Activated CD8-positive, alpha-beta memory T cell treated with anti-CD3 and anti-CD28 coated beads for 1 hour (primary cell): ENCODE data around the gene HOXA5.

Experiments
- DNase-seq, 2 donors: peaks; one replicate each; pipeline ENCODE4 v3.0.0-alpha.2; 2020; ENCODE audit warnings: low read depth in 1 of 2; ENCODE audit errors: extremely low read depth in 1 of 2

HOXA5 gene

DNA sequence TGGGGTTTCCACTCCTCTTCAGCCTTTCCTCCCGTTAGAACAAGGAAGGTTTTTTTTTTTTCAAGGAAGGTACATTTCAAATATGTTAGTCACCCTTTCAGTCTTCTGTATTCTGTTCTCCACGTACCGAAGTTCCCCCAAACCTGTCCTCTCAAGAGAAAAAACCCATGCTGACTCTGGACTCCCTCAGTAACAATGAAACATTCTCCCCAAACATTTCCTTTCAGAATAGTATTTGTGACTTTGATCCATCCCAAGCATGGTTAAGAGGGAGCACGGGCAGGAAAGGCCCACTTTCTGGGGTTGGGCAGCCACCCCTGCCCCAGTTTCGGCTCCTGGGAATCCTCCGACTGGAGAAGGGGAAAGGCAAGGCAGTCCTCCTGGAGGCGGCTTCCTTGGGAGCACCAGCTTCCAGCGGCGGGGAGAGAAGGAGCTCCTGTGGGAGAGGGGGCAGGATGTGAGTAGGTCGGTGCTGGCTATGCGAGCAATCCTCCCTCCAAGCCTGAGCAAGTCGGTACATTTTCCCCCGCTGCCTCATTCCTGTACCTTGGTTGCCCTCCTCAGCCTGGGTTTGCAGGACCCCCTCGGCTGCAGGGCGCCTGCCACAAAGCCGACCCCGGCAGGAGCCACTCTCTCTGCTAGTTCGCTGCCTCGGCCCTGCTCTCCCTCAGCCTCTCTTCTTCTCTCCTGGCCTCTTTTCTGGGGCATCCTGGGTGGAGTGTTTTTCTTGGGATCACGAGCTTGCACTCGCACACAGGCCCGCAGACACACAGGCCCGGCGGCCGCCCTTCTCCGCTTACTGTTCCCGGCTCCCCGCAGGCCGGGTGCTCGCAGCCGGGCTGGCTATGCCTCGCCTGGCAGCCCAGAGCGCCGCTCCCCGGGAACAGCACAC is 45.5 kb downstream of the HOXA5 start:
- no peak for DNase-seq

GRCh38 chr7:27096768-27097514 is 46.5 kb downstream of the HOXA5 start:
- DNase-seq: no peak

DNA sequence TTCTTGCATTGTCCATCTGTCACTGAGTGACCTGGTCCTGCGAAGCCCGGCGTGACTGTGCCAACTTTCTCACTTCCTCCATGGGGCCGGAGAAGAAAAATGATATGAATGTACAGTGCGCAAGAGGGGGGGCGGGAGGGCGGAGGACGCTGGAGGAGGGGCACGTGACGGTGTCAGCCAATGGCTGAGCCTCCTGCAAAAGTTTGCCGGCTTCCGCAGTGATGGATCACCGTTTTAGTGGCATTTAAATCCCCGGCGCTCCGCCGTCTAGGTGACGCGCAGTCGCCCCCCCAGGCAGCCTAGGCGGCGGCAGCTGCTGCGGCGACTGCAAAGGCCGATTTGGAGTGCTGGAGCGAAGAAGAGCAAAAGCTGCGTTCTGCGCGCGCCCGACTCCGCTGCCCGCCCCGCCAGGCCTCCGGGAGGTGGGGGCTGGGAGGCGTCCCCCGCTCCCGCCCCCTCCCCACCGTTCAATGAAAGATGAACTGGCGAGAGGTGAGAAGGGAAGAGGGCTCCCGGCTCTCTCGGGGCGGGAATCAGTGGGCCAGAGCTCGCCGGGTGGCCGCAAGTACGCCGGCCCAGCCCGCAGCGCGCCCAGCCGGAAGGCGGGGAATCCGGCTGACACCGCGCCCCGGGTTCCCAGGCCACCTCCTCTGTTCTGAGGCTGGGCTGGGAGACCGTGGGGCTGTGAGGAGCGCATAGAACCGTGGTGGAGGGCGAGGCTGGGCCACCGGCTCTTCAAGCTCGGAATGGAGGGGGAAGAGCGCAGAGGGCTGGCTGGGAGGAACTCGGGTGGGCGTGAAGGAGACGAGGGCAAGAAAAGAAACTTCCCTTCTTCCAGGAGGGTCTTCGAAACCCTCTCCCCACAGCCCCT is 47.3 kb downstream of the HOXA5 start, which contains the start of gene HOXA1:
Gene HOXA1, minus strand, starts transcription at position 104 of the 871 bp plus-strand sequence. Its CDS starts 88 bp downstream, at position 16.
- DNase-seq: peak; percentile 44 to 54

GRCh38 chr7:27095050-27095896 is 48.2 kb downstream of the HOXA5 start:
- DNase-seq: no peak

DNA sequence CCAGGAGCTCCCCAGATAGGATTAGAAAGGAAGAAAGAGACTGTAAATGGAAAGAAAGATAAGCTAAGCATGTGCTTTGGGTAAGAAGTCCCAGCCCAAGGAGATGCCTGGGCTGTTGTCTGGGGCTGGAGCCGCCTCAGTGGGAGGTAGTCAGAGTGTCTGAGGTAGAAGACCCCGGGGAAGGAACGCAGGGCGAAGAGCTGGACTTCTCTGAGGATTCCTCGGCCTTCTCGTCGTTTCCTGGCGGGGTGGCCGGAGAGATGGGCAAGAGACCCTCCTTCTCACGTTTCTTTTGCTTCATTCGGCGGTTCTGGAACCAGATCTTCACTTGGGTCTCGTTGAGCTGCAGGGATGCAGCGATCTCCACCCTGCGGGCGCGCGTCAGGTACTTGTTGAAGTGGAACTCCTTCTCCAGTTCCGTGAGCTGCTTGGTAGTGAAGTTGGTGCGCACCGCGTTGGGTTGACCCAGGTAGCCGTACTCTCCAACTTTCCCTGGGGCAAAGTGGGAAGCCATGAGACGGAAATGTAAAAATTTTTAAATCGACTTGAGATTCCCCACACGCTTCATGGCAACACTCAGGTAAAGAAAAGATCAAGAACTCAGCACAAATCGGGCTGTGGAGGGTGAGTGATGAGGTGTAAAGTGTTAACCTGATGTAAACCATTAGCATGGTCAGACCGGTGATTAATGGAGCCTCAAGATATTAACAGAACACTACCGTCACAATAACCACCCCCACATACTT is 49.0 kb downstream of the HOXA5 start:
- no peak for DNase-seq

DNA sequence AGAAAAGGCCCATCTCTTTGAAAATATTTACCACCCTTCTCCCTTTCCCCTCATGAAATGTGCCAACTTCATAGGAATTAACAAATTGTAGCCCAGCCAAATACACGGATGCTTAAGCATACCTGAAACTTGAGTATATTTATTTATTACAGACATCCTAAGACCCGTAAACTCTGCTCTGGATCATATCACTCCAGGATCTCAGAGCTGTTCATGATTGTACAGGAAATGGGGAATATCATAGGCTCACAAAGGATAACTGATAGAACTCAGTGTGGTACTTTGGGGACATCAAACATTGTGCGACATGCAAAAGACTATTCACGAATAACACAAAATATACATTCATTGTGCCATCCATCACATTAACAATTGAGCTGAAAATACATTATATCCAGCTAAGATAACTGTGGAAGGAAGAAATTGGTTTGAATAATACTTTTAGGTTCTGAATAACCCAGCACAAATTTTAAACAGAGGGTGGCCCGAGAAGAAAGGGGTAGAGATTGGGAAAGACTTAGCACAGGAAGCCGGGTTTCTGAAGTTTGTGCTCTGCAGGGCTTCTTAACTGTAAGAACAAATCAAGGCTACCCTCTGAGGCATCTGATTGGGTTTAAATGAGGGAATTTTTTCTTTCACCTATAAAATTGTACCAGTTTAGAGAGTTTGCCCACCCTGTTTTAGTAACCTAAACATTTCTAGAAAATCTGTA is 50.1 kb downstream of the HOXA5 start:
- no peak for DNase-seq

DNA sequence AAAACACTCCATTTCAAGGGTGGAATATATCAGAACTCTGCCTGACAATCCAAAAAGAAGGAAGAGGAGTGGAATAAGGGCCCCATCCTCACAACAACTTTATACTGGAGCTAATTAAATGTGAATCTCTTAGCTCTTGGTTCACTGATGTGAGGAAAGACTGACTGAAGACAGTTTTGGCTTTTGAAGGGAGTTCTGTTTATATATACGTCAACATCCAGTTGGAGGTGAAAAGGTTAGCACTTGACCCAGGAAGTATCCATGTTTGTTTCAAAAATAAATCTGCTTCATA is 50.7 kb downstream of the HOXA5 start:
- DNase-seq: no peak

DNA sequence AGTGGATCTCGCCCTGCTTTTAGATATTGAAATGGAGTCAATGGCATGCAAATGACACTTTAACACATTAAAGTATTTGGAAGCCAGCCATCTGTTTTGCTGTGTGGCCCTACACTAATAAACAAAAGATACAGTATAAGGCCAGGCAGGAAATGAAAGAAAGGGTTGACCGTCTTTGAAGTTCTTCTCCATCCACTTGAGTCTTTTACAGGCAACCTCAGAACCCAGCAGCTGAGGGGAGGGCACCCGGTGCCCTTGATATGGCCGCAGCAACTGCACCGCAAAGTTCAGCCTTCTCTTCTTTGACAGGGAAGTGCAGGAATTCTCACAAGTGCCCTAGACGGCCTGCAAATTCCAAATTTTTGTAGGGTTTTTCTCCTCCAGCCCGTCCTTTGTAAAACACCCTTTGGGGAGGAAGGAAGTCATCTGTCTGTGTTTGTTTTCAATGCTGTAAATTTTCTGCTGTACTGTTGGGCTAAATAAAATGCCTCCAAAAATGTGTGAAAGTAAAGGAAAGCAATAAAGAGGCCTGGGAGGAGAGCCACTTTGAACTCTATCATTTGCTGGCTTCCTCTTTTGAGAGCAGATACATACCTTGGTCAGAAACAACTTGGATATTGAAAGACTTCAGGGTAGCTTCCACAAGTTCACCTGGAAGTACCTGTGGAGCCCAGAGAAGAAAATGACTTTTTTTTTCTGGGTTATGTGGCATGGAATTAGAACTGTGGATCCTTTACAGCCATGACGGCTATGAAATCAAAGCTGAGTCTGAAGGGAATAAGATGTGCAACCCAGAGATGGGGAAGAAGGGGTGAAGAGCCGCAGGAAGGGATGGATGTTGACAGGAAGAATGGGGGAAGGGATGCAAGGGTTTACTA is 51.3 kb downstream of the HOXA5 start:
- no peak for DNase-seq

DNA sequence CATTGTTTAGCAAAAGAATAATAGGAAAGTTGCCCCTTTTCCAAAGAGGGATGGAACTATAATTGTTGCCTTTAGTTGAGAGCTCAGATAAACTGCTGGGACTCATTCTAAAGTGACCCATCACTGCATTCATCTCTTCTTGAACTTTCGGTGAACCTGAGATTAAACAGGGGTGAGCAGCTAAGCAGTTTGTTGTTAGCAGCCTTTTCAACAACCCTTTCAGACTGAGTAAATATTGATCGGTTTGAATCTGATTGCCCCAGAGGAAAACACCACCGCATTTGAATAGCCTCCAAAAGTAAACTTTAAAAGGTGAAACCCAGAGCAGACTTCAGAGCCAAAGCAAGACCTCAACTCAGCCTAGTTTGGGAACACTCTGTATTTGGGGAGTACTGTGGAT is 52.4 kb downstream of the HOXA5 start:
- DNase-seq: no peak
